ENCODE data around the gene SLC43A2. TPM values are rescaled to one million over a fixed set of nuclear protein-coding genes. Genes with fewer than 3 reads are reported as not detected.

SLC43A2 gene
- total and polyA plus RNA-seq, 2 donors (not counting 1 experiment from before 2014, with no cell fraction given): 8.4 to 13.7 TPM

DNA sequence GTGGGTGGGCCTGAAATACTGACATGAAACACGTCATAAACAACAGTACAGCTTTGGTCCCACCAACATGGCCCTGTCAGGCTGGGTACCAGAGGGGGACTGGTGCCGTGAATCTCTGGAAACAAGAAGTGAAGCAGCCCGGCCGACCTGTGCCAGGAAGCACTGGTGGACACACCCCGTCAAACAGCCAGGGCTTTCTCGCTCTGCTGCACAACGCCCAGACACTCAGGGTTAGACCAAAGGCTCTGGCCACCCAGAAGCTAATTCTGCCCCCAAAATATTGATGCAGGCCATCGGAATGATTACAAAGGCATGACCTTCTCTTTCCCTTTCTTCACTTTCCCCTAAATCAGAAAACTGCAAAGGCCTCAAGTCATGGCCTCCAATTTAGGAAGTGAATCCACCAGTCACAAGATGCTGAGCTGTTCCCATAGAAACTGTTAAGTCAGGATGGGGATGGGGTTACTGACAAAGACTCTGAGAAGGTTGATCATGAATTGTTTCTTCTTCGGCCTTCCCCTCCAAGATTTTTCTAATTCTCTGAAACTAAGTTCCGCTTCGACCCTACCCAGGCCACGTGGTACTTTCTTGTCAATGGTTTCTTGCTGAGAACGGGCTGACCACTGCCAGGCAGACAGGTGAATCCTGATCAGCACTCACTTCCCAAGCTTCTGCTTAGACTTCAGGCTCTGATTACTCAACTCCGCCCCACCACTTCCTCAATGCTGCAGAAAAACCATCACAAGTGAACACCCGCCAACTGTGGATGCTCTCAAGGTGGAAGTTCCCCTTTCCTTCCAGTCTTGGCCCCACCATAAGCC is 72.8 kb downstream of the SLC43A2 start:
- Histone ChIP-seq H3K9ac (ENCODE audit: insufficient read depth, low read length) (no peak overlapping the region), H3K27me3 (ENCODE audit: control insufficient read depth, insufficient read depth, low read length) (no peaks in the 10 kb centered on the region), H3K4me3 (replicated peaks in 1 of 4; ENCODE audit: control extremely low read depth in 1 of 4, insufficient read depth in 1 of 4, low read depth in 3 of 4, low read length in 4 of 4) (no peak overlapping the region), H3K4me1 (ENCODE audit: control insufficient read depth, extremely low read depth, insufficient read depth, low read length) (no peaks in the 10 kb centered on the region), H3K27ac (ENCODE audit: insufficient read depth, low read length) (no peak overlapping the region), H3K9me3 (ENCODE audit: control insufficient read depth, insufficient read depth, low read depth, low read length) (no peaks in the 10 kb centered on the region), H4K20me1 (ENCODE audit: control insufficient read depth, extremely low read depth, insufficient read depth, low read length) (no peaks in the 10 kb centered on the region), H3K36me3 (ENCODE audit: control insufficient read depth, insufficient read depth, low read length) (peaks cover 8% of the 10 kb centered on the region), H2AFZ (ENCODE audit: low read length) (no peak overlapping the region), H3K4me2 (ENCODE audit: extremely low read depth, insufficient read depth, low read length) (no peak overlapping the region), H3K79me2 (ENCODE audit: control insufficient read depth, insufficient read depth, low read length) (peaks cover 32% of the 10 kb centered on the region)
- no peak for DNase-seq (ENCODE audit: low read depth in 2 of 2)
- TF ChIP-seq CTCF (conservative IDR thresholded peaks at IDR 0.05 in 1 of 2, IDR thresholded peaks at IDR 0.05 in 1 of 2; ENCODE audit: low read depth in 1 of 2, low read length in 2 of 2) (no peak), EZH2 (IDR thresholded peaks at IDR 0.05; ENCODE audit: low read length, missing control alignments) (no peak)

DNA sequence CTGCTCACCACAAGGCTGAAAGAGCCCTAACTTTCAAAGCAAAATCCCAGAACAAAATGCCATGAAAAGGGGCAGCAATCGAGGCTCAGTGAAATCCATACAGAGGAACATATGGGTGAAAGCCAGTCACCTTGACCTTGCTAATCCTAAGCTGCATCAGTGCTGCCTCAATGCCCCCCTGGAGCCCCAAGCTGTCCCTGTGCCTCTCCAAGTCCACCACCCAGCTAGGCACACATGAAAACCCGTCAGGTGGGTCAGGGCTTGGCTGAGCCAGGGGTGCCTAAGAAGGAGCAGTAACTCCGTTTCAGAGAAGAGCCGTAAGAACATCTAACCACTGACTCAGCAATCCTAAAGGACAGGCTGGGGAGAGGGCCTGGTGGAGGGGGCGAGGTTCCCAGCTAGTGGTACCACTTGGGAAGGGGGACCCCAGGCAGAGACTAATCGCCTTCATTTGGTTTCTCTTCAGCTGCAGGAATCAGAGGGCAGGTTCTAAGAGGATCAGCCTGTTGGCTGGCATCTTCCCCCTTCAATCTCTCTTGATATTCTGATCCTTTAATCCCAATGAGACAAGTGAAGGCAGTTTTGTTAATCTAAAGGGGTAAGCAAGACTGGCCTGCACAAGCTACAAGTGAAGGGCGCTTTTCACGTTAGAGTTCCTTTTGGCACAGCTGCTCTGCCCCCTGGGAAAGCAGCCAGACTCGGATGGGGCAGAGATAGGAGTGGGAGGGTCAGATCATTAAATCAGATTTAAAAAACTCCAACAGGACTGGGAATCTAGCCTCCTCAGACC is 73.7 kb downstream of the SLC43A2 start:
- peaks cover 12% of the 10 kb centered on the region for H3K36me3 ChIP-seq (ENCODE audit: control insufficient read depth, insufficient read depth, low read length)
- H3K4me1 ChIP-seq (ENCODE audit: control insufficient read depth, extremely low read depth, insufficient read depth, low read length): no peaks in the 10 kb centered on the region
- no peaks in the 10 kb centered on the region for H4K20me1 ChIP-seq (ENCODE audit: control insufficient read depth, extremely low read depth, insufficient read depth, low read length)
- DNase-seq (ENCODE audit: low read depth in 2 of 2): no peak
- H3K9me3 ChIP-seq (ENCODE audit: control insufficient read depth, insufficient read depth, low read depth, low read length): no peaks in the 10 kb centered on the region
- no peak overlapping the region for H3K27ac ChIP-seq (ENCODE audit: insufficient read depth, low read length)
- H3K4me3 ChIP-seq (replicated peaks in 1 of 4; ENCODE audit: control extremely low read depth in 1 of 4, insufficient read depth in 1 of 4, low read depth in 3 of 4, low read length in 4 of 4): no peak overlapping the region
- H2AFZ ChIP-seq (ENCODE audit: low read length): no peak overlapping the region
- TF ChIP-seq CTCF (conservative IDR thresholded peaks at IDR 0.05 in 1 of 2, IDR thresholded peaks at IDR 0.05 in 1 of 2; ENCODE audit: low read depth in 1 of 2, low read length in 2 of 2) (no peak), EZH2 (IDR thresholded peaks at IDR 0.05; ENCODE audit: low read length, missing control alignments) (no peak)
- no peaks in the 10 kb centered on the region for H3K27me3 ChIP-seq (ENCODE audit: control insufficient read depth, insufficient read depth, low read length)
- H3K9ac ChIP-seq (ENCODE audit: insufficient read depth, low read length): no peak overlapping the region
- peaks cover 22% of the 10 kb centered on the region for H3K79me2 ChIP-seq (ENCODE audit: control insufficient read depth, insufficient read depth, low read length)
- no peak overlapping the region for H3K4me2 ChIP-seq (ENCODE audit: extremely low read depth, insufficient read depth, low read length)
